ENCODE data around the gene EFCAB11. TPM values are rescaled to one million over a fixed set of nuclear protein-coding genes. Genes with fewer than 3 reads are reported as not detected.

The EFCAB11 gene
- polyA plus RNA-seq, 3 donors = 2.0 to 4.3 (median 2.1) TPM

DNA sequence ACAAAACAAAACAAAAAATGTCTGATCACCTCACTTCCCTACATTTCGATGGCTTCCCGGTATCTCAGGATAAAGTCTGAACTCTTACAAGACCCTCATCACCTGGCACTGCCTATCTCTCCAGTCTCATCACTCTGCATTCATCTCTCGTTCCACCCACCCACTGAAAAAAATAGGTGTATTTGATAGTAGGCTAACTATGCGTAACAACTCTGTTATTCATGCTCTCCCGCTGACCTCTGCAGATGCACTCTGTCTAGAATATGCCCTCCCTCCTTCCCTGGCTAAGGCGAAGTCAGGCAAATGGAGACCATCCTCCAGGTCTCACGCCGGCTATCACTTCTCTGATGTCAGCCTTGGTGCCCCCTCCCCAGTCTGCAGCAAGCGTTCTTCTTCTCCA lies 44.9 kb downstream of the EFCAB11 start:
- Mint-ChIP-seq H3K27me3 (ENCODE audit: low read depth in 3 of 3) (peaks cover 0 to 3% (median 2%) of the 10 kb centered on the region in 3 donors), H3K4me1 (peaks cover 12% of the 10 kb centered on the region), H3K36me3 (peaks cover 2% of the 10 kb centered on the region in 2 donors), H3K27ac (peak overlapping the region in 3 of 7 donors; percentile 19 to 79 (median 49)), H3K9me3 (peaks cover 0 to 2% (median 0%) of the 10 kb centered on the region in 7 donors), H3K4me3 (no peak overlapping the region)
- Histone ChIP-seq H3K27me3 (ENCODE audit: control insufficient read depth in 2 of 2, insufficient read depth in 2 of 2, low read length in 2 of 2) (no peaks in the 10 kb centered on the region), H3K9me3 (replicated peaks in 1 of 2; ENCODE audit: control insufficient read depth in 1 of 2, insufficient read depth in 1 of 2, low read length in 2 of 2) (no peaks in the 10 kb centered on the region), H4K20me1 (ENCODE audit: insufficient read depth, low read length) (no peaks in the 10 kb centered on the region), H3K36me3 (replicated peaks in 1 of 2; ENCODE audit: control insufficient read depth in 1 of 2, insufficient read depth in 2 of 2, low read length in 2 of 2) (no peaks in the 10 kb centered on the region), H3K4me1 (ENCODE audit: control insufficient read depth in 1 of 2, insufficient read depth in 2 of 2, low read length in 2 of 2) (peaks cover 5 to 15% of the 10 kb centered on the region in 2 donors), H3K79me2 (ENCODE audit: insufficient read depth, low read length) (no peaks in the 10 kb centered on the region), H3K4me3 (replicated peaks in 1 of 3; ENCODE audit: low read depth in 2 of 3, low read length in 3 of 3) (no peak overlapping the region), H2AFZ (ENCODE audit: insufficient read depth, low read depth, low read length, poor library complexity, severe bottlenecking) (no peak overlapping the region), H3K4me2 (replicated peaks; ENCODE audit: extremely low read depth, low read length, poor library complexity, severe bottlenecking) (no peak overlapping the region), H3K27ac (ENCODE audit: low read depth in 1 of 2, low read length in 2 of 2) (no peak overlapping the region), H3K9ac (ENCODE audit: insufficient read depth, low read length, poor library complexity, severe bottlenecking) (no peak overlapping the region)
- TF ChIP-seq, protein P1, sequence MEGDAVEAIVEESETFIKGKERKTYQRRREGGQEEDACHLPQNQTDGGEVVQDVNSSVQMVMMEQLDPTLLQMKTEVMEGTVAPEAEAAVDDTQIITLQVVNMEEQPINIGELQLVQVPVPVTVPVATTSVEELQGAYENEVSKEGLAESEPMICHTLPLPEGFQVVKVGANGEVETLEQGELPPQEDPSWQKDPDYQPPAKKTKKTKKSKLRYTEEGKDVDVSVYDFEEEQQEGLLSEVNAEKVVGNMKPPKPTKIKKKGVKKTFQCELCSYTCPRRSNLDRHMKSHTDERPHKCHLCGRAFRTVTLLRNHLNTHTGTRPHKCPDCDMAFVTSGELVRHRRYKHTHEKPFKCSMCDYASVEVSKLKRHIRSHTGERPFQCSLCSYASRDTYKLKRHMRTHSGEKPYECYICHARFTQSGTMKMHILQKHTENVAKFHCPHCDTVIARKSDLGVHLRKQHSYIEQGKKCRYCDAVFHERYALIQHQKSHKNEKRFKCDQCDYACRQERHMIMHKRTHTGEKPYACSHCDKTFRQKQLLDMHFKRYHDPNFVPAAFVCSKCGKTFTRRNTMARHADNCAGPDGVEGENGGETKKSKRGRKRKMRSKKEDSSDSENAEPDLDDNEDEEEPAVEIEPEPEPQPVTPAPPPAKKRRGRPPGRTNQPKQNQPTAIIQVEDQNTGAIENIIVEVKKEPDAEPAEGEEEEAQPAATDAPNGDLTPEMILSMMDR (IDR thresholded peaks at IDR 0.05) = no peak
- DNase-seq = no peak
- 98% methylated on average over 6 of the region's 9 CpGs for WGBS (ENCODE audit: insufficient coverage)
- intact Hi-C loops (cut with micrococcal nuclease) = no loop called here

DNA sequence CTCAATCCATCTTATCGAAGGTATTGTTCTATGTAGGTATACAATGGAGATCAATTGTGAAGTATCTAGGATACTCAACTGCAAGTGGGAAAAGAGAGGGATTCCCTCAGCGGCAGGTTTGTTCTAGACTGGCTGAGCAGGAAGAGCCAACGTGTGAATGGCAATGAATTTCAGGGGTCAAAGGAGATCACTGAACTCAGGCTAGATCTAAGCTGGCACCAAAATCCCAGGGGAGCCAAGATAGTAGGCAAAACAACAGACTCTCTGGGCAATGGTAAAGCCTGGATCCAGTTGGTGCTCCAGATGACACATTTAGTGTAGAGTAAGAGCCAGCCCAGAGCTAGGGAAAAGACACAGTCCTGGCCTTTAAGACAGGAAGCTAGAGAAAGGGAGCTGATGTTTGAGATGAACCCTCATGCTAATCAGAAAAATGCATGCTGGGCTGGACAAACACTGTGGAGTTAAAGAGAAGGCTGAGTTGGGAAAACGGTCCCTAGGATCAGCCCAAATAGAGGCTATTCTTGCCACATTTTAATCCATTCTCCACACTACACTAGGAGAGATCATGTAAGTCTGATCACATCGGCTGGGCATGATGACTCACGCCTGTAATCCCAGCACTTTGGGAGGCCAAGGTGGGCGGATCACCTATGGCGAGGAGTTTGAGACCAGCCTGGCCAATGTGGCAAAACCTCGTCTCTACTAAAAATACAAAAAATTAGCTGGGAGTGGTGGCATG lies 45.6 kb downstream of the EFCAB11 start:
- peaks cover 5 to 15% of the 10 kb centered on the region in 2 donors for H3K4me1 ChIP-seq (ENCODE audit: control insufficient read depth in 1 of 2, insufficient read depth in 2 of 2, low read length in 2 of 2)
- no peaks in the 10 kb centered on the region for H4K20me1 ChIP-seq (ENCODE audit: insufficient read depth, low read length)
- no peak overlapping the region for H3K4me3 ChIP-seq (replicated peaks in 1 of 3; ENCODE audit: low read depth in 2 of 3, low read length in 3 of 3)
- no peaks in the 10 kb centered on the region for H3K79me2 ChIP-seq (ENCODE audit: insufficient read depth, low read length)
- H3K27ac Mint-ChIP-seq = peak overlapping the region in 2 of 7 donors; percentile 26 to 53
- no peaks in the 10 kb centered on the region for H3K9me3 ChIP-seq (replicated peaks in 1 of 2; ENCODE audit: control insufficient read depth in 1 of 2, insufficient read depth in 1 of 2, low read length in 2 of 2)
- TF ChIP-seq, protein P1 (IDR thresholded peaks at IDR 0.05) = no peak
- intact Hi-C loops (cut with micrococcal nuclease) = no loop called here
- peaks cover 12% of the 10 kb centered on the region for H3K4me1 Mint-ChIP-seq
- peaks cover 0 to 2% (median 0%) of the 10 kb centered on the region in 7 donors for H3K9me3 Mint-ChIP-seq
- H3K27me3 Mint-ChIP-seq (ENCODE audit: low read depth in 3 of 3) = peaks cover 0 to 3% (median 2%) of the 10 kb centered on the region in 3 donors
- H3K36me3 ChIP-seq (replicated peaks in 1 of 2; ENCODE audit: control insufficient read depth in 1 of 2, insufficient read depth in 2 of 2, low read length in 2 of 2) = no peaks in the 10 kb centered on the region
- no peak overlapping the region for H2AFZ ChIP-seq (ENCODE audit: insufficient read depth, low read depth, low read length, poor library complexity, severe bottlenecking)
- no peak for DNase-seq
- H3K27ac ChIP-seq (ENCODE audit: low read depth in 1 of 2, low read length in 2 of 2) = no peak overlapping the region
- over 99% methylated on average over 7 of the region's 9 CpGs for WGBS (ENCODE audit: insufficient coverage)
- H3K9ac ChIP-seq (ENCODE audit: insufficient read depth, low read length, poor library complexity, severe bottlenecking) = no peak overlapping the region
- no peaks in the 10 kb centered on the region for H3K27me3 ChIP-seq (ENCODE audit: control insufficient read depth in 2 of 2, insufficient read depth in 2 of 2, low read length in 2 of 2)
- H3K36me3 Mint-ChIP-seq = peaks cover 2% of the 10 kb centered on the region in 2 donors
- no peak overlapping the region for H3K4me2 ChIP-seq (replicated peaks; ENCODE audit: extremely low read depth, low read length, poor library complexity, severe bottlenecking)
- H3K4me3 Mint-ChIP-seq = no peak overlapping the region
